ENCODE results near the gene RGL1. TPM values are rescaled to one million over a fixed set of nuclear protein-coding genes. Genes with fewer than 3 reads are reported as not detected.

The RGL1 gene
- total and polyA plus RNA-seq, 2 experiments from 2014 or later = 22.8 to 24.1 TPM

DNA sequence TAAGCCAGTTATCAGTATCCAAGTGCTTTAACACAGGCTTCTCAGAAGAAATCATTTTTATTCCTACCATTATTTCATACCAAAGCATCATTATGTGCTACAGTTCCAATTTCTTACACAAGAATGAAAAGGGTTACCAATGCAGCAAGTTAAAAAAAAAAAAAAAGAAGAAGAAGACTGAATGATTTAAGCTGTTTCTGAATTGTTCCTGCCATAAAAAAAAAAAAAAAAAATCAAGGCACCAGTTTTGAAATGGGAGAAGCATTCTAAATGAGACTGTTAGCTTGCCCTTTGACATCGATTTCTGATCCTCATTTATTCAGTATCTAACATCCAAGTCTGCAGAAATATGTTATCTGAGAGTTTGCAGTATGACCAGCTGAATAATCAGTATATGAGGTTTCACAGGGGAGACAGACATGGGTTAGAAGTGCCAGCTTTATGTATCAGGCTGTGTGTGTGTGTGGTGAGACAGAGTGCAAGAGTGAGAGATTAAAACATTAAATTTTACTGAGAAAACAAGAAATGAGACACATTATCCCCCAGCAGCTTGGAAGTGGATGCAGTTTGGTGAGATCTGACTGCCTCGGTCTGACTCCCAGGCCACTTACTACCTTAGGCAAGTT, 126.8 kb downstream of the RGL1 start:
- Histone ChIP-seq H3K27me3 (no peaks in the 10 kb centered on the region), H3K9me3 (ENCODE audit: low read depth) (no peaks in the 10 kb centered on the region), H3K4me3 (no peak overlapping the region), H3K27ac (peak overlapping the region; percentile 44), H3K36me3 (peaks cover 12% of the 10 kb centered on the region), H3K4me1 (ENCODE audit: low read depth) (peaks cover 12% of the 10 kb centered on the region)
- no peak for DNase-seq (ENCODE audit: low read depth in 1 of 2, low spot score in 1 of 2)
- TF ChIP-seq, protein P1, sequence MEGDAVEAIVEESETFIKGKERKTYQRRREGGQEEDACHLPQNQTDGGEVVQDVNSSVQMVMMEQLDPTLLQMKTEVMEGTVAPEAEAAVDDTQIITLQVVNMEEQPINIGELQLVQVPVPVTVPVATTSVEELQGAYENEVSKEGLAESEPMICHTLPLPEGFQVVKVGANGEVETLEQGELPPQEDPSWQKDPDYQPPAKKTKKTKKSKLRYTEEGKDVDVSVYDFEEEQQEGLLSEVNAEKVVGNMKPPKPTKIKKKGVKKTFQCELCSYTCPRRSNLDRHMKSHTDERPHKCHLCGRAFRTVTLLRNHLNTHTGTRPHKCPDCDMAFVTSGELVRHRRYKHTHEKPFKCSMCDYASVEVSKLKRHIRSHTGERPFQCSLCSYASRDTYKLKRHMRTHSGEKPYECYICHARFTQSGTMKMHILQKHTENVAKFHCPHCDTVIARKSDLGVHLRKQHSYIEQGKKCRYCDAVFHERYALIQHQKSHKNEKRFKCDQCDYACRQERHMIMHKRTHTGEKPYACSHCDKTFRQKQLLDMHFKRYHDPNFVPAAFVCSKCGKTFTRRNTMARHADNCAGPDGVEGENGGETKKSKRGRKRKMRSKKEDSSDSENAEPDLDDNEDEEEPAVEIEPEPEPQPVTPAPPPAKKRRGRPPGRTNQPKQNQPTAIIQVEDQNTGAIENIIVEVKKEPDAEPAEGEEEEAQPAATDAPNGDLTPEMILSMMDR (IDR thresholded peaks at IDR 0.05; ENCODE audit: low read depth, low read length) = no peak

DNA sequence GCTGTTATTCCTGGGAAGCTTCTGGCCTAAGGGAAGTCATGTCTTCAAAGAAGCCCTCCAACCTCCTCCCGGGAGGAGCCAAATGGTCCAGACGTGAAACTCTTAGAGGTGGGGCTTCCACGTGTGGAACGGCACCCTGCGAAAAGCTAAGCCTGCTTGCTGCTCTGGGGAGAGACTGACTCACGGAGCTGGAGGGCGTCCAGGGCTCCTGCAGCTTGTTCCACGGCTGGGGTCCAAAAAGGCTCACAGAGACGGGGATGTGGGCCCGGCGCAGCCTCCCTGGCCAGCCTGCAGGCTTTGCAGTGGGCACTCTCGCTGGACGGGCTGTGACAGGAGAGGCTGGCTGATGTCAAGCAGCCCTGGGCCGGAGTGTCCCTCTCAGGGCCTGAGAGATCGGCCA, 127.5 kb downstream of the RGL1 start:
- TF ChIP-seq, protein P1 (IDR thresholded peaks at IDR 0.05; ENCODE audit: low read depth, low read length) = no peak
- peak overlapping the region; percentile 44 for H3K27ac ChIP-seq
- H3K4me1 ChIP-seq (ENCODE audit: low read depth) = peaks cover 12% of the 10 kb centered on the region
- H3K4me3 ChIP-seq = no peak overlapping the region
- no peaks in the 10 kb centered on the region for H3K9me3 ChIP-seq (ENCODE audit: low read depth)
- peak in 1 of 2 donors; percentile 95 for DNase-seq (ENCODE audit: low read depth in 1 of 2, low spot score in 1 of 2)
- peaks cover 6% of the 10 kb centered on the region for H3K36me3 ChIP-seq
- no peaks in the 10 kb centered on the region for H3K27me3 ChIP-seq

DNA sequence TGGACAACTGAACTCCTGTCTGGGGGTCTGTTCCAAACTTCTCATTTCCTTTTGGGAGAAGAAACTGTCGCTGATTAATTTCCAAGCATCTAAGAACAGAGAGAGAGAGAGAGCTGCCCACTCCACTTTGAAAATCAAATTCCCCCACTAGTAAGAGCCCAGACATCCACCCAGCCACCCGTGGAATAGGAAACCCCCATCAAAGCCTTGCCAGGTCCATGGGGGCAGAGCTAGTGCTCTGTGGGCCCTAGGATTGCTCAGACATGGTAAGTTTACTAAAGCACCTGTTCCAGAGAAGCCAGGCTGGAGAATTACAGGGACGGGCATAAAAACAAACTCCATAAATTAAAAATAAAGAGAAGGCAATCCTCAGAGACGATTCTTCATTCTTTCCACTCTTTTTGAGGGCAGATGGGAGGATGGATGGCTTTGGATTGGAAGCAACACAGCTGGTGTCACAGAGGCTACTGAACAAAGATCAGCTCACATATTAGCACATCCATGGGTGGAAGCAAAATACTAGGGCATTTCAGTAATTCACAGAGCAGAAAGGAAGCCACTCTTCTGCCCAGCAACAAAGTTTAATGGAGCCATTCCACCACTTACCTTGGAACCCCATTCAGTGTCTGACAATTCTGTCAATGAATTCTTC, 128.7 kb downstream of the RGL1 start:
- Histone ChIP-seq H3K4me3 (no peak overlapping the region), H3K4me1 (ENCODE audit: low read depth) (peaks cover 12% of the 10 kb centered on the region), H3K27ac (no peak overlapping the region), H3K36me3 (peaks cover 4% of the 10 kb centered on the region), H3K9me3 (ENCODE audit: low read depth) (no peaks in the 10 kb centered on the region), H3K27me3 (no peaks in the 10 kb centered on the region)
- TF ChIP-seq, protein P1 (IDR thresholded peaks at IDR 0.05; ENCODE audit: low read depth, low read length) = no peak
- DNase-seq (ENCODE audit: low read depth in 1 of 2, low spot score in 1 of 2) = no peak

DNA sequence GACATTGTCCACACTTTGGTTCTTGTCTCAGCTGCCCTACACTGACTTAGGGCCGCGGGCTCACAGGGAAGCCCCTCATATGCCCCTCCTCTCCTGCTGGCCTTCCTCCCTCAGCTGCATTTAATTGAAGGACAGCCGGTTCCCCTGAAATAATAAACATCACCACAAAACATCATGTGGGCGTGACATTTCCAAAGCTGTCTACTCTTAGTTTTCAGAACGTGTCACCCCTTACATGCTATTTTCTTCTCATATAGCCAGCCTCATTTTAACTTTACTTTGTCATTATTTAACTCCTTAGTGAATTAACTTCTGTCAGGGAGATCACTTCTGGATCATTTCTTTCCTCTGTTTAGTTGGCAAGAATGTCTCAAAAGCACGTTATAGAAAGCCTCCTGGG, 129.4 kb downstream of the RGL1 start:
- H3K9me3 ChIP-seq (ENCODE audit: low read depth) = no peaks in the 10 kb centered on the region
- H3K27ac ChIP-seq = no peak overlapping the region
- peaks cover 12% of the 10 kb centered on the region for H3K4me1 ChIP-seq (ENCODE audit: low read depth)
- H3K4me3 ChIP-seq = no peak overlapping the region
- H3K27me3 ChIP-seq = no peaks in the 10 kb centered on the region
- TF ChIP-seq, protein P1 (IDR thresholded peaks at IDR 0.05; ENCODE audit: low read depth, low read length) = no peak
- no peak for DNase-seq (ENCODE audit: low read depth in 1 of 2, low spot score in 1 of 2)
- peaks cover 5% of the 10 kb centered on the region for H3K36me3 ChIP-seq

DNA sequence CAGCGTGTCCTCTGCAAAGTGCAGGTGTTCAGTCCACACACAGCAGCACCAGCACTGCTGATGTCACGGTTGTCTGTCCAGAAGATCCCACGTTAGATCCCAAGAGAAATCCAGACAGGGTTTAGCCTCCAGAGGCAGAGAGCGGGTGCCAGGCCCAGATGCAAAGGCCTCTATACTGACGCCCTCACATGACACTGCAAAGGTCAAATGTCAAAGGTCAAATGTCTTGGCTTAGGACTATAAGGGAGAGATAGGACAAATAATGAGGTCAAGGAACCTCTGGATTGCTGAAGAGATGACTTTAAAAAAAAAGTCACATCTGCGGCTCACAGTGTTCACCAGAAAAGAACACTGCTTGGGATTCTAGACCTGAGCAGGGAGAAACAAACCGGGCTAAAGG, 131.1 kb downstream of the RGL1 start:
- H3K36me3 ChIP-seq = peaks cover 5% of the 10 kb centered on the region
- no peaks in the 10 kb centered on the region for H3K27me3 ChIP-seq
- H3K4me1 ChIP-seq (ENCODE audit: low read depth) = peaks cover 12% of the 10 kb centered on the region
- DNase-seq (ENCODE audit: low read depth in 1 of 2, low spot score in 1 of 2) = no peak
- H3K27ac ChIP-seq = no peak overlapping the region
- TF ChIP-seq, protein P1 (IDR thresholded peaks at IDR 0.05; ENCODE audit: low read depth, low read length) = no peak
- no peaks in the 10 kb centered on the region for H3K9me3 ChIP-seq (ENCODE audit: low read depth)
- no peak overlapping the region for H3K4me3 ChIP-seq
